ENCODE data around the gene PDZD4.

DNA sequence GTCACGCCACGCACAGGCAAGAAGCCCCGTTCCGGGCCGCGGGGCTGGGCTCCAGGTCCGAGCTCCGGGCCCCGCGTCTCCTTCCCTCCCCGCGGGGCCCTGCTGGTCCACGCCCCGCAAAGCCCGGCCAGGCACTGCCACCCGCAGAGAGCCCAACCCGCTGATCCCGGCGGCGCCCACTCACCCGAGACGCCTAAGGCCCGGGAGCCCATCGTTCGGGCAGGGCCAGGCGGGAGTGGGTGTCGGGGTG is 870 bp downstream of the PDZD4 start:
- TF ChIP-seq FOXK2 (IDR thresholded peaks at IDR 0.05) (no peak), BHLHE40 (IDR thresholded peaks at IDR 0.05; ENCODE audit: borderline replicate concordance) (no peak), HDGF (IDR thresholded peaks at IDR 0.05; ENCODE audit: borderline replicate concordance) (no peak), SUZ12 (IDR thresholded peaks at IDR 0.05) (no peak), ARNT (IDR thresholded peaks at IDR 0.05) (no peak)
- TF ChIP-seq, protein P1, sequence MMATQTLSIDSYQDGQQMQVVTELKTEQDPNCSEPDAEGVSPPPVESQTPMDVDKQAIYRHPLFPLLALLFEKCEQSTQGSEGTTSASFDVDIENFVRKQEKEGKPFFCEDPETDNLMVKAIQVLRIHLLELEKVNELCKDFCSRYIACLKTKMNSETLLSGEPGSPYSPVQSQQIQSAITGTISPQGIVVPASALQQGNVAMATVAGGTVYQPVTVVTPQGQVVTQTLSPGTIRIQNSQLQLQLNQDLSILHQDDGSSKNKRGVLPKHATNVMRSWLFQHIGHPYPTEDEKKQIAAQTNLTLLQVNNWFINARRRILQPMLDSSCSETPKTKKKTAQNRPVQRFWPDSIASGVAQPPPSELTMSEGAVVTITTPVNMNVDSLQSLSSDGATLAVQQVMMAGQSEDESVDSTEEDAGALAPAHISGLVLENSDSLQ (IDR thresholded peaks at IDR 0.05): no peak
